Measurements from ENCODE around the gene PANX3. TPM values are rescaled to one million over a fixed set of nuclear protein-coding genes. Genes with fewer than 3 reads are reported as not detected.

The PANX3 gene
- total RNA-seq, 1 experiment from 2014 or later: not detected

DNA sequence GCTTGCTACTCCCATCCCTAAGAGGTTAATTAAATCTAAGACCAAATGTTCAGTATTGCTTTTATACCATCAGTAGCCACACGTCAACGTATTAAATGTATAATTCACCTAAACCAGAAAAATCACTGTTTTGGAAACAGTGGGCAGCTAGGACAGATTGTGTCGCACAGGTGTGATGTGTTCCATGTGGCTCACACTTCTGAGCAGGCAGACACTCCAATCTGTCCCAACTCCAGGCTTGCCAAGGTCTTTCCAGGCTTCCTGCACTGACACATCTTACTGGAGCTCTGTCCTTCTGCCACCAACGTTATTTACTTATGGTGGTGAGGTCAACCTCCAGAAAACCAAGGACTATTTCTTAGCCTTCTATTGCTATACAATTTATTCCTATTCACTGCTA is 50.9 kb downstream of the PANX3 start:
- Histone ChIP-seq H3T11ph (ENCODE audit: low read length) (no peak overlapping the region), H3K56ac (ENCODE audit: insufficient read length, low read depth, low read length) (no peak overlapping the region), H2BK12ac (ENCODE audit: insufficient read length, low read depth, low read length) (no peak overlapping the region), H2BK5ac (ENCODE audit: insufficient read length, low read length) (no peak overlapping the region), H2BK20ac (ENCODE audit: low read depth, low read length, poor library complexity, severe bottlenecking) (no peak overlapping the region), H3K23me2 (ENCODE audit: insufficient read length, low read depth, low read length, poor library complexity, severe bottlenecking) (no peaks in the 10 kb centered on the region), H3K18ac (ENCODE audit: insufficient read length, low read depth, low read length) (no peak overlapping the region), H3K14ac (ENCODE audit: insufficient read depth, low read length) (no peak overlapping the region), H4K91ac (ENCODE audit: insufficient read length, low read depth, low read length) (no peak overlapping the region), H3K79me1 (ENCODE audit: insufficient read depth, low read depth, low read length, poor library complexity, severe bottlenecking) (no peaks in the 10 kb centered on the region), H4K8ac (replicated peaks; ENCODE audit: insufficient read length, low read depth, low read length) (no peak overlapping the region), H2AFZ (ENCODE audit: low read length) (no peak overlapping the region), H3K9me3 (ENCODE audit: control insufficient read depth, low read depth, low read length) (no peaks in the 10 kb centered on the region), H2BK120ac (ENCODE audit: low read depth, low read length, poor library complexity, severe bottlenecking) (no peak overlapping the region), H3K4me1 (ENCODE audit: insufficient read depth, low read length) (peaks cover 4% of the 10 kb centered on the region; the same call in 1 of the 2 replicates), H3K27ac (ENCODE audit: insufficient read length, low read depth, low read length) (no peak overlapping the region), H3K4me2 (ENCODE audit: insufficient read depth, insufficient read length, low read length) (no peak overlapping the region), H3K4ac (ENCODE audit: low read depth, low read length) (no peak overlapping the region), H2AK5ac (ENCODE audit: insufficient read length, low read length) (no peak overlapping the region), H3K23ac (ENCODE audit: insufficient read length, low read depth, low read length) (no peak overlapping the region), H4K5ac (ENCODE audit: insufficient read length, low read depth, low read length) (no peak overlapping the region), H3K27me3 (ENCODE audit: insufficient read depth, low read length) (peaks cover 2% of the 10 kb centered on the region; the same call in 1 of the 2 replicates), H3K79me2 (ENCODE audit: insufficient read depth, low read length) (no peaks in the 10 kb centered on the region), H4K20me1 (ENCODE audit: control insufficient read depth, insufficient read depth, insufficient read length) (no peaks in the 10 kb centered on the region), H3K9ac (ENCODE audit: extremely low read depth, insufficient read length, low read length) (no peak overlapping the region), H2BK15ac (ENCODE audit: low read depth, low read length) (no peak overlapping the region)
- H3K27ac Mint-ChIP-seq: no peak overlapping the region
- H3K27me3 Mint-ChIP-seq (ENCODE audit: low read depth): no peaks in the 10 kb centered on the region
- H3K36me3 Mint-ChIP-seq (ENCODE audit: insufficient read depth in 1 of 3, low read depth in 3 of 3): peaks cover 0 to 1% (median 0%) of the 10 kb centered on the region in 3 experiments; a peak in 1 of 7 replicates
- peaks cover 13 to 15% of the 10 kb centered on the region in 2 experiments for H3K4me1 Mint-ChIP-seq
- TF ChIP-seq, protein P1, sequence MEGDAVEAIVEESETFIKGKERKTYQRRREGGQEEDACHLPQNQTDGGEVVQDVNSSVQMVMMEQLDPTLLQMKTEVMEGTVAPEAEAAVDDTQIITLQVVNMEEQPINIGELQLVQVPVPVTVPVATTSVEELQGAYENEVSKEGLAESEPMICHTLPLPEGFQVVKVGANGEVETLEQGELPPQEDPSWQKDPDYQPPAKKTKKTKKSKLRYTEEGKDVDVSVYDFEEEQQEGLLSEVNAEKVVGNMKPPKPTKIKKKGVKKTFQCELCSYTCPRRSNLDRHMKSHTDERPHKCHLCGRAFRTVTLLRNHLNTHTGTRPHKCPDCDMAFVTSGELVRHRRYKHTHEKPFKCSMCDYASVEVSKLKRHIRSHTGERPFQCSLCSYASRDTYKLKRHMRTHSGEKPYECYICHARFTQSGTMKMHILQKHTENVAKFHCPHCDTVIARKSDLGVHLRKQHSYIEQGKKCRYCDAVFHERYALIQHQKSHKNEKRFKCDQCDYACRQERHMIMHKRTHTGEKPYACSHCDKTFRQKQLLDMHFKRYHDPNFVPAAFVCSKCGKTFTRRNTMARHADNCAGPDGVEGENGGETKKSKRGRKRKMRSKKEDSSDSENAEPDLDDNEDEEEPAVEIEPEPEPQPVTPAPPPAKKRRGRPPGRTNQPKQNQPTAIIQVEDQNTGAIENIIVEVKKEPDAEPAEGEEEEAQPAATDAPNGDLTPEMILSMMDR (conservative IDR thresholded peaks at IDR 0.05): no peak
- no peak for DNase-seq
- H3K9me3 Mint-ChIP-seq: no peaks in the 10 kb centered on the region; a peak in 1 of 5 replicates
- no peak overlapping the region for H3K4me3 Mint-ChIP-seq
- no CpG with 5 or more reads among the region's 4 CpGs for WGBS (ENCODE audit: extremely low coverage, insufficient read length, low lambda C conversion rate)
